Left ventricle myocardium inferior (tissue), 1 donor: ENCODE results near the gene IL19. TPM values are rescaled to one million over a fixed set of nuclear protein-coding genes. Genes with fewer than 3 reads are reported as not detected.

ENCODE experiments used
- DNase-seq: peaks from one replicate; pipeline ENCODE4 v3.0.0-alpha.2; 2020
- H3K27ac ChIP-seq: fragments of 200-600 bp; replicated peaks from 2 replicates; pipeline ENCODE4 v1.8.0; 2021
- H3K27me3 ChIP-seq: fragments of 200-600 bp; 2 replicates; pipeline ENCODE4 v1.8.0; 2021; ENCODE audit warnings: low read depth
- H3K36me3 ChIP-seq: fragments of 200-600 bp; 2 replicates; pipeline ENCODE4 v1.8.0; 2021
- H3K4me1 ChIP-seq: fragments of 200-600 bp; 2 replicates; pipeline ENCODE4 v1.8.0; 2021
- H3K4me3 ChIP-seq: fragments of 200-600 bp; 2 replicates; pipeline ENCODE4 v1.8.0; 2021; ENCODE audit warnings: mild to moderate bottlenecking, moderate library complexity
- H3K9me3 ChIP-seq: fragments of 200-600 bp; replicated peaks from 2 replicates; pipeline ENCODE4 v1.8.0; 2021
- CTCF ChIP-seq: fragments of 200-600 bp; IDR thresholded peaks from 2 replicates; pipeline ENCODE4 v1.8.0; 2021; ENCODE audit warnings: antibody characterized with exemption, mild to moderate bottlenecking, borderline replicate concordance
- intact Hi-C: fragments of 100-400 bp; cut with micrococcal nuclease; formaldehyde crosslinking; loops from one replicate; pipeline ENCODE4 v1.11.0; 2022
- total RNA-seq: library from RNA; stranded (reverse); fragmentation: NEBNext Ultra II Directional; extraction: Animal tissue kit (Norgen Biotek cat#: 25700); gene quantifications from one replicate; pipeline ENCODE4 v1.2.1, GENCODE V29; 2021
- donor health status: DM: no; HTN: yes; CAD: no; lungs with severe emphysema.

The IL19 gene
- total RNA-seq, 1 donor from 2014 or later, result not detected

- H3K9me3 ChIP-seq, result no peaks in the 10 kb centered on the region
- no peak for TF ChIP-seq CTCF
- no peak for DNase-seq
- H3K27ac ChIP-seq, result no peak overlapping the region
- H3K4me3 ChIP-seq, result no peak overlapping the region
- intact Hi-C loops, result no loop called here
- H3K4me1 ChIP-seq, result peaks cover 11% of the 10 kb centered on the region
- H3K27me3 ChIP-seq, result peaks cover 29% of the 10 kb centered on the region
- H3K36me3 ChIP-seq, result no peaks in the 10 kb centered on the region
Measured at GRCh38 chr1:206891412-206891811, 120.8 kb downstream of the IL19 start.

Other genes starting within 250 kb of the IL19 start
- 29.2 TPM for gene EIF2D, start 158.3 kb upstream of the IL19 start, total RNA-seq
- gene DYRK3, start 135.2 kb upstream of the IL19 start, total RNA-seq, result 26.6 TPM
- gene MAPKAPK2, start 85.9 kb upstream of the IL19 start, total RNA-seq, result 215 TPM
- 0.38 TPM for gene IL10, start 1.7 kb downstream of the IL19 start, total RNA-seq
- not detected for gene IL20, start 94.8 kb downstream of the IL19 start, total RNA-seq
- gene IL24, start 126.7 kb downstream of the IL19 start, total RNA-seq, result not detected
- gene FCMR, start 151.2 kb downstream of the IL19 start, total RNA-seq, result 3.3 TPM
- gene PIGR, start 175.7 kb downstream of the IL19 start, total RNA-seq, result 0.91 TPM
- not detected for gene FCAMR, start 199.7 kb downstream of the IL19 start, total RNA-seq